ENCODE measurements around the gene NCKAP5. TPM values are rescaled to one million over a fixed set of nuclear protein-coding genes. Genes with fewer than 3 reads are reported as not detected.

Gene NCKAP5
- total and polyA plus RNA-seq, 2 of the 8 experiments (the other 6 are each of a cell fraction or from before 2014, with no cell fraction given): 0.27 to 0.86 TPM

DNA sequence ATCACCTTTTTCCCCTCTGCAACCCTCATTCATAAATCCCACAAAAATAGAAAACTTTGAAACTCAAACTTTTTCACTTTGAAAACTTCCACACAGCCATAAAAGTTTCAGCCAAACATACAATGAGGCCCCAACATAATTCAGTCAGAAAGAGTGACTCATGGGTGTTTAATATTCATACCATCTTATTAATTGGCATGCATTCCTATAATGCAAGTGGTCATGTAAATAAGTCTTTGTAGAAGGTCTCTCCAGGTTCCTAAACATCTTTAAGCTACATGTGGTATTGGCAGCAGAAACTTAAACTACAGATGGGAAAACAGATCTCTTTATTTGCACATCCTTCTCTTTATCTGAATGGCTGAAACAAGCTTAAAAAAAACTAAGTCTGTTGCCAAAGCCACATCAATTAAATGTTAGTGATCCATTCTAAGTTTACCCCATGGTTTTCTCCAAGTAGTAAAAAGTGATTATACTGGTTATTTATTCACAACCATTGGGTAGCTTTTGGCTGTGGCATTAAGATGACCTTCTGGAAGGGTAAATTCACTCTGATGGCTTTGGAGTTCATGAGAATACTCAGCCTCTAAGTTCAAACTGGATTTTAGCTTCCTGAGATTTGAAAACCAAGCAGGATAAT is 828.1 kb downstream of the NCKAP5 start:
- CTCF ChIA-PET (ENCODE audit: partially characterized antibody): interaction anchor here (0.6 to 1.5 kb wide), 4 partner anchors 71 to 273 kb away, joined by 3 read pairs; no protein-coding TSS in a partner anchor
- Histone ChIP-seq H3K27ac (ENCODE audit: low read depth, low read length) (no peak overlapping the region), H3K9ac (replicated peaks in 1 of 4; ENCODE audit: extremely low read depth in 1 of 4, low read depth in 3 of 4, low read length in 3 of 4) (no peak overlapping the region), H3K4ac (replicated peaks; ENCODE audit: insufficient read length, low read depth, low read length) (no peak overlapping the region), H3K23me2 (ENCODE audit: low read depth, low read length) (no peaks in the 10 kb centered on the region), H3K18ac (ENCODE audit: extremely low read depth, low read length) (no peak overlapping the region), H3K14ac (ENCODE audit: insufficient read length) (no peak overlapping the region), H3K79me1 (ENCODE audit: low read depth, low read length) (no peaks in the 10 kb centered on the region), H3K9me3 (ENCODE audit: insufficient read depth in 2 of 2, low read depth in 1 of 2, low read length in 1 of 2) (no peaks in the 10 kb centered on the region), H3K36me3 (ENCODE audit: control insufficient read depth in 2 of 4, insufficient read depth in 4 of 4, low read length in 3 of 4) (no peaks in the 10 kb centered on the region), H2BK120ac (replicated peaks; ENCODE audit: low read depth, low read length) (no peak overlapping the region), H3K56ac (replicated peaks; ENCODE audit: insufficient read length, low read depth, low read length) (no peak overlapping the region), H3K4me1 (replicated peaks in 1 of 4; ENCODE audit: control insufficient read depth in 3 of 4, insufficient read depth in 4 of 4, low read length in 3 of 4) (no peaks in the 10 kb centered on the region), H4K20me1 (replicated peaks in 1 of 2; ENCODE audit: control insufficient read depth in 1 of 2, insufficient read depth in 2 of 2, low read length in 2 of 2) (no peaks in the 10 kb centered on the region), H4K91ac (replicated peaks; ENCODE audit: insufficient read length, low read length) (no peak overlapping the region), H2AFZ (ENCODE audit: low read length) (no peak overlapping the region), H4K5ac (ENCODE audit: insufficient read length, low read depth, low read length) (no peak overlapping the region), H3K79me2 (ENCODE audit: control insufficient read depth in 1 of 2, insufficient read depth in 2 of 2, low read length in 2 of 2) (no peaks in the 10 kb centered on the region), H2BK15ac (ENCODE audit: low read length) (no peak overlapping the region), H2AK5ac (ENCODE audit: low read depth, low read length) (no peak overlapping the region), H2BK12ac (ENCODE audit: low read depth, low read length) (no peak overlapping the region), H2BK5ac (ENCODE audit: low read depth, low read length) (no peak overlapping the region), H4K8ac (ENCODE audit: extremely low read depth, insufficient read depth, low read length) (no peak overlapping the region), H3K4me3 (ENCODE audit: extremely low read depth in 1 of 4, insufficient read depth in 2 of 4, low read depth in 3 of 4, low read length in 4 of 4) (no peak overlapping the region), H3K4me2 (ENCODE audit: insufficient read depth in 1 of 2, low read depth in 2 of 2, low read length in 2 of 2) (no peak overlapping the region), H3K27me3 (replicated peaks in 1 of 4; ENCODE audit: control insufficient read depth in 3 of 4, extremely low read depth in 1 of 4, insufficient read depth in 3 of 4, low read length in 3 of 4) (no peaks in the 10 kb centered on the region), H3K23ac (ENCODE audit: insufficient read length) (no peak overlapping the region), H2BK20ac (ENCODE audit: low read length) (no peak overlapping the region)
- no peak for FAIRE-seq
- POLR2A ChIA-PET (ENCODE audit: partially characterized antibody): no interaction called here
- DNase-seq (ENCODE audit: low read depth in 1 of 2, low spot score in 2 of 2): no peak
- TF ChIP-seq KDM1A (IDR thresholded peaks at IDR 0.05; ENCODE audit: borderline replicate concordance, low read length) (no peak), POU5F1 (IDR thresholded peaks at IDR 0.05; ENCODE audit: low read depth, low read length) (no peak), CREB1 (IDR thresholded peaks at IDR 0.05) (no peak), TAF1 (IDR thresholded peaks at IDR 0.05; ENCODE audit: low read depth, low read length) (no peak), SP2 (IDR thresholded peaks at IDR 0.05; ENCODE audit: low read length) (no peak), TCF12 (IDR thresholded peaks at IDR 0.05; ENCODE audit: low read depth, low read length) (no peak), SP4 (IDR thresholded peaks at IDR 0.05; ENCODE audit: low read length) (no peak), YY1 (IDR thresholded peaks at IDR 0.05; ENCODE audit: low read depth, low read length) (no peak), HDAC2 (IDR thresholded peaks at IDR 0.05; ENCODE audit: borderline replicate concordance in 1 of 2, low read depth in 2 of 2, low read length in 2 of 2) (no peak), CHD2 (IDR thresholded peaks at IDR 0.05; ENCODE audit: low read length) (no peak), CBX5 (IDR thresholded peaks at IDR 0.05; ENCODE audit: low read depth, low read length) (no peak), SP1 (IDR thresholded peaks at IDR 0.05; ENCODE audit: low read depth, low read length) (no peak)
- TF ChIP-seq, protein P1, sequence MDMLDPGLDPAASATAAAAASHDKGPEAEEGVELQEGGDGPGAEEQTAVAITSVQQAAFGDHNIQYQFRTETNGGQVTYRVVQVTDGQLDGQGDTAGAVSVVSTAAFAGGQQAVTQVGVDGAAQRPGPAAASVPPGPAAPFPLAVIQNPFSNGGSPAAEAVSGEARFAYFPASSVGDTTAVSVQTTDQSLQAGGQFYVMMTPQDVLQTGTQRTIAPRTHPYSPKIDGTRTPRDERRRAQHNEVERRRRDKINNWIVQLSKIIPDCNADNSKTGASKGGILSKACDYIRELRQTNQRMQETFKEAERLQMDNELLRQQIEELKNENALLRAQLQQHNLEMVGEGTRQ (IDR thresholded peaks at IDR 0.05; ENCODE audit: low read length): no peak
- TF ChIP-seq, protein P2, sequence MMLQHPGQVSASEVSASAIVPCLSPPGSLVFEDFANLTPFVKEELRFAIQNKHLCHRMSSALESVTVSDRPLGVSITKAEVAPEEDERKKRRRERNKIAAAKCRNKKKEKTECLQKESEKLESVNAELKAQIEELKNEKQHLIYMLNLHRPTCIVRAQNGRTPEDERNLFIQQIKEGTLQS (IDR thresholded peaks at IDR 0.05; ENCODE audit: insufficient read depth, low read depth, low read length): no peak
